GM23338 (cell line): ENCODE data around the gene TRIM71. TPM values are rescaled to one million over a fixed set of nuclear protein-coding genes. Genes with fewer than 3 reads are reported as not detected.
A peak's percentile ranks its signal among the peaks of the same experiment; 100 is the strongest.

ENCODE experiments used
- ATAC-seq: fragments of 200-7000 bp; cut with Tn5 transposase; 3 replicates; pipeline ENCODE4 v1.9.1; 2020
- DNase-seq: peaks from one replicate; pipeline ENCODE4 v3.0.0-alpha.2; 2015; ENCODE audit warnings: low spot score
- H2AFZ ChIP-seq: fragments of 200-600 bp; sonication (generic); 2 replicates; pipeline ENCODE4 v1.8.0; 2016; ENCODE audit warnings: antibody characterized with exemption, mild to moderate bottlenecking, moderate library complexity
- H3F3A ChIP-seq: fragments of 200-600 bp; sonication (generic); replicated peaks from 2 replicates; pipeline ENCODE4 v1.8.0; 2017; ENCODE audit warnings: antibody characterized with exemption, mixed run types, low read depth
- H3K27ac ChIP-seq: fragments of 200-600 bp; sonication (generic); 2 replicates; pipeline ENCODE4 v1.6.1; 2016; ENCODE audit warnings: low read depth
- H3K27me3 ChIP-seq: fragments of 200-600 bp; sonication (generic); 2 replicates; pipeline ENCODE4 v1.8.0; 2016; ENCODE audit warnings: mild to moderate bottlenecking, mixed run types, moderate library complexity; ENCODE audit not compliant: insufficient read depth
- H3K36me3 ChIP-seq: fragments of 200-600 bp; sonication (generic); 2 replicates; pipeline ENCODE4 v1.8.0; 2016; ENCODE audit warnings: mild to moderate bottlenecking; ENCODE audit not compliant: insufficient read depth
- H3K4me1 ChIP-seq: fragments of 200-600 bp; sonication (generic); 2 replicates; pipeline ENCODE4 v1.8.0; 2016; ENCODE audit warnings: mild to moderate bottlenecking, moderate library complexity; ENCODE audit not compliant: insufficient read depth
- H3K4me2 ChIP-seq: fragments of 200-600 bp; sonication (generic); 2 replicates; pipeline ENCODE4 v1.7.1; 2017; ENCODE audit warnings: mixed run types
- H3K4me3 ChIP-seq: fragments of 200-600 bp; sonication (generic); 2 replicates; pipeline ENCODE4 v1.6.1; 2016; ENCODE audit warnings: mixed run types
- H3K79me2 ChIP-seq: fragments of 200-600 bp; sonication (generic); replicated peaks from 2 replicates; pipeline ENCODE4 v1.8.0; 2017; ENCODE audit warnings: mild to moderate bottlenecking; ENCODE audit not compliant: insufficient read depth
- H3K9me2 ChIP-seq: fragments of 200-600 bp; sonication (generic); 2 replicates; pipeline ENCODE4 v1.8.0; 2017; ENCODE audit not compliant: insufficient read depth
- H4K20me1 ChIP-seq: fragments of 200-600 bp; sonication (generic); replicated peaks from 2 replicates; pipeline ENCODE4 v1.8.0; 2017; ENCODE audit warnings: mild to moderate bottlenecking; ENCODE audit not compliant: insufficient read depth
- H3K27ac Mint-ChIP-seq: 2 replicates; pipeline ENCODE4 v1.8.0; 2020; ENCODE audit warnings: inconsistent platforms, mild to moderate bottlenecking, moderate library complexity, mixed read lengths
- H3K27me3 Mint-ChIP-seq: 3 replicates; pipeline ENCODE4 v1.8.0; 2022; ENCODE audit warnings: low read depth, mild to moderate bottlenecking, moderate library complexity, mixed read lengths, inconsistent platforms; ENCODE audit not compliant: insufficient read depth, poor library complexity
- H3K36me3 Mint-ChIP-seq: 3 replicates; pipeline ENCODE4 v1.8.0; 2021; ENCODE audit warnings: low read depth, mild to moderate bottlenecking, inconsistent platforms, moderate library complexity, mixed read lengths
- H3K4me1 Mint-ChIP-seq: 3 replicates; pipeline ENCODE4 v1.8.0; 2020; ENCODE audit warnings: mild to moderate bottlenecking, inconsistent platforms, mixed read lengths
- H3K4me3 Mint-ChIP-seq: 3 replicates; pipeline ENCODE4 v1.8.0; 2021; ENCODE audit warnings: moderate library complexity, mild to moderate bottlenecking, inconsistent platforms, mixed read lengths
- H3K9me3 Mint-ChIP-seq: 3 replicates; pipeline ENCODE4 v1.8.0; 2020; ENCODE audit warnings: moderate library complexity, mild to moderate bottlenecking, inconsistent platforms, mixed read lengths
- EZH2phosphoT487 ChIP-seq: fragments of 200-600 bp; sonication (generic); IDR thresholded peaks from one replicate; pipeline ENCODE4 v1.8.1; 2018; ENCODE audit warnings: antibody characterized with exemption; ENCODE audit not compliant: unreplicated experiment
- NANOG ChIP-seq: IDR thresholded peaks from 2 replicates; pipeline ENCODE4 v1.6.1; 2016; ENCODE audit warnings: antibody characterized with exemption, borderline replicate concordance
- REST ChIP-seq: IDR thresholded peaks from one replicate; pipeline ENCODE4 v1.6.1; 2018; ENCODE audit warnings: antibody characterized with exemption; ENCODE audit not compliant: unreplicated experiment
- ZNF114 ChIP-seq: fragments of 250-450 bp; sonication (Bioruptor Pico); IDR thresholded peaks from 2 replicates; pipeline ENCODE4 v1.5.0; 2020; ENCODE audit warnings: mild to moderate bottlenecking, moderate library complexity
- ZNF462 ChIP-seq: fragments of 250-450 bp; sonication (Bioruptor Pico); IDR thresholded peaks from 2 replicates; pipeline ENCODE4 v1.5.0; 2020; ENCODE audit warnings: mild to moderate bottlenecking, moderate library complexity
- polyA plus RNA-seq: library from polyadenylated mRNA; unstranded; fragments of >200 nt; fragmentation: Nextera tagmentation; extraction: Ambion mirVana; gene quantifications from 2 replicates; pipeline ENCODE4 v1.2.1, GENCODE V29; 2016
- total RNA-seq: library from RNA; depleted of rRNA; stranded (reverse); fragments of >200 nt; shearing (Covaris generic); gene quantifications from 2 replicates; pipeline ENCODE4 v1.2.3, GENCODE V29; 2014

The TRIM71 gene
- total and polyA plus RNA-seq, 2 experiments from 2014 or later, result 71.5 to 346 TPM

GRCh38 chr3:32940726-32941125 lies 122.9 kb downstream of the TRIM71 start (continued):
- TF ChIP-seq ZNF462, result no peak
- TF ChIP-seq NANOG, result no peak
- no peak for TF ChIP-seq REST
- no peak for TF ChIP-seq ZNF114 (CRISPR knock-in tag)
- no peak for TF ChIP-seq EZH2phosphoT487

- Mint-ChIP-seq H3K27ac (no peak overlapping the region), H3K36me3 (peaks cover 6% of the 10 kb centered on the region; the same call in 2 of the 3 replicates), H3K4me1 (no peaks in the 10 kb centered on the region), H3K27me3 (no peaks in the 10 kb centered on the region), H3K9me3 (peaks cover 9% of the 10 kb centered on the region), H3K4me3 (no peak overlapping the region)
- H3K79me2 ChIP-seq, result no peaks in the 10 kb centered on the region
- no peak overlapping the region for H2AFZ ChIP-seq
- H3F3A ChIP-seq, result peaks cover 6% of the 10 kb centered on the region
- ATAC-seq (no peak), DNase-seq (peak; percentile 25)
- no peaks in the 10 kb centered on the region for H3K9me2 ChIP-seq
- no peaks in the 10 kb centered on the region for H3K4me1 ChIP-seq
- H3K36me3 ChIP-seq, result no peaks in the 10 kb centered on the region
- no peak overlapping the region for H3K4me3 ChIP-seq
- H3K27ac ChIP-seq, result no peak overlapping the region
- H4K20me1 ChIP-seq, result no peaks in the 10 kb centered on the region; the same call in 1 of the 2 replicates
- H3K4me2 ChIP-seq, result no peak overlapping the region
- H3K27me3 ChIP-seq, result no peaks in the 10 kb centered on the region
- TF ChIP-seq ZNF462 (no peak), EZH2phosphoT487 (no peak)
Measured at GRCh38 chr3:32945136-32945535, 127.3 kb downstream of the TRIM71 start.
